GM18867 (cell line): Measurements from ENCODE around the gene SLC12A6.
A peak's percentile ranks its signal among the peaks of the same experiment; 100 is the strongest.

Experiments
- ATAC-seq: cut with Tn5 transposase; IDR thresholded peaks from one replicate; pipeline ENCODE4 v1.9.1; 2021; ENCODE audit warnings: mild to moderate bottlenecking, moderate library complexity; ENCODE audit not compliant: unreplicated experiment

Gene SLC12A6

GRCh38 chr15:34332553-34333120 is 4.9 kb downstream of the SLC12A6 start:
- no peak for ATAC-seq

GRCh38 chr15:34331809-34332208 is 5.8 kb downstream of the SLC12A6 start:
- ATAC-seq = no peak

- no peak for ATAC-seq
Measured at GRCh38 chr15:34330279-34330678, 7.3 kb downstream of the SLC12A6 start.

- no peak for ATAC-seq
Measured at GRCh38 chr15:34329006-34329405, 8.6 kb downstream of the SLC12A6 start.

- ATAC-seq = peak; percentile 44
Measured at GRCh38 chr15:34327906-34328305, 9.7 kb downstream of the SLC12A6 start.

GRCh38 chr15:34325368-34325767 is 12.2 kb downstream of the SLC12A6 start:
- no peak for ATAC-seq

GRCh38 chr15:34324933-34325332 is 12.6 kb downstream of the SLC12A6 start:
- no peak for ATAC-seq

GRCh38 chr15:34323217-34323616 is 14.4 kb downstream of the SLC12A6 start:
- ATAC-seq = no peak

GRCh38 chr15:34318277-34319079 is 19.1 kb downstream of the SLC12A6 start:
- peak; percentile 89 for ATAC-seq

GRCh38 chr15:34314491-34315490 is 22.8 kb downstream of the SLC12A6 start:
- ATAC-seq = no peak

GRCh38 chr15:34311563-34311962 is 26.0 kb downstream of the SLC12A6 start:
- no peak for ATAC-seq

GRCh38 chr15:34304613-34305012 is 33.0 kb downstream of the SLC12A6 start:
- no peak for ATAC-seq

- ATAC-seq = no peak
Measured at GRCh38 chr15:34301058-34301457, 36.5 kb downstream of the SLC12A6 start.

GRCh38 chr15:34297059-34297458 is 40.5 kb downstream of the SLC12A6 start:
- ATAC-seq = no peak

GRCh38 chr15:34292621-34293020 is 45.0 kb downstream of the SLC12A6 start:
- ATAC-seq = no peak

GRCh38 chr15:34284937-34285336 is 52.6 kb downstream of the SLC12A6 start:
- no peak for ATAC-seq

GRCh38 chr15:34282384-34282783 is 55.2 kb downstream of the SLC12A6 start:
- ATAC-seq = no peak

- ATAC-seq = no peak
Measured at GRCh38 chr15:34280193-34280592, 57.4 kb downstream of the SLC12A6 start.

- no peak for ATAC-seq
Measured at GRCh38 chr15:34279368-34279767, 58.2 kb downstream of the SLC12A6 start.

GRCh38 chr15:34275721-34276120 is 61.9 kb downstream of the SLC12A6 start:
- ATAC-seq = no peak

- ATAC-seq = no peak
Measured at GRCh38 chr15:34275154-34275553, 62.4 kb downstream of the SLC12A6 start.
